Thoracic aorta (tissue), 2 donors: ENCODE results near the gene MAN1A2. TPM values are rescaled to one million over a fixed set of nuclear protein-coding genes. Genes with fewer than 3 reads are reported as not detected.

Experiments
- ATAC-seq: fragments of 150-250 bp; one replicate; pipeline ENCODE4 v1.8.0; 2017; ENCODE audit warnings: low read depth; ENCODE audit not compliant: insufficient number of reproducible peaks, low FRiP score
- DNase-seq: peaks from one replicate; pipeline ENCODE4 v3.0.0-alpha.2; 2020; ENCODE audit warnings: low spot score
- H3K27ac ChIP-seq, 2 donors: fragments of 200-600 bp; sonication (generic); 1 replicate in 1 of 2; 2 replicates in 1 of 2; pipeline ENCODE4 v1.5.1; 2016; ENCODE audit warnings: mild to moderate bottlenecking in 2 of 2, moderate library complexity in 2 of 2
- H3K27me3 ChIP-seq: fragments of 200-600 bp; sonication (generic); replicated peaks from 2 replicates; pipeline ENCODE4 v1.6.0; 2016; ENCODE audit warnings: mild to moderate bottlenecking; ENCODE audit not compliant: insufficient read depth
- H3K36me3 ChIP-seq: fragments of 200-600 bp; sonication (generic); one replicate; pipeline ENCODE4 v1.5.1; 2016
- H3K4me1 ChIP-seq, 2 donors: fragments of 200-600 bp; sonication (generic); 1 replicate in 1 of 2; 2 replicates in 1 of 2; pipeline versions ENCODE4 v1.5.1 to v1.6.0; 2016; ENCODE audit warnings: low read depth in 2 of 2, mild to moderate bottlenecking in 1 of 2; ENCODE audit not compliant: control insufficient read depth in 1 of 2
- H3K4me3 ChIP-seq: fragments of 200-600 bp; sonication (generic); 2 replicates; pipeline ENCODE4 v1.5.1; 2016; ENCODE audit warnings: mild to moderate bottlenecking
- H3K9me3 ChIP-seq: fragments of 200-600 bp; sonication (generic); 2 replicates; pipeline ENCODE4 v1.5.1; 2016
- total RNA-seq, 2 donors: library from RNA; depleted of rRNA; stranded (reverse); fragments of >200 nt; gene quantifications; one replicate each; pipeline versions ENCODE4 v1.1.0 to v1.2.3, GENCODE V29; 2016
- TF ChIP-seq, protein P1 (sequence below): fragments of 200-600 bp; sonication (generic); IDR thresholded peaks from one replicate; pipeline ENCODE4 v1.5.1; 2019; ENCODE audit warnings: antibody characterized with exemption

Gene MAN1A2
- total RNA-seq, 2 donors from 2014 or later = 27.1 to 48.7 TPM

DNA sequence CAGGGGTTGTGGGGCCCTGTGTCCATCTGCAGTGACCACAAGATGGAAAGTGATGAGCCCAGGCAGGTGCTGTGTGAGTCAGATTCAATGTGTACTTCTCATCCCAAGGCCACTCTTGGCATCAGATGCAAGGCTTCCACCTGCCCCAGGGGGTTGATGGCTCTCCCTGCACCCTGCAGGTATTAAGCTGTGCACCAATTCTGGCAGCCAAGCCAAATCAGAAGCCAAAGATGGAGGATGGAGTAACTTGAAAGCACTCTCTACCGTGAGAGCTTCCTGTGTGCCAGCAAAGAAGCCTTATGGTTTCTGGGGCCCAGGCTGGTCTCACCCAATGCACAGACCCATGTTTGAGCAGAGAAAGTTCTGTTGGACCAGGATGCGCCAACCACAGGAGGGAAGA, 194.3 kb downstream of the MAN1A2 start:
- TF ChIP-seq, protein P1, sequence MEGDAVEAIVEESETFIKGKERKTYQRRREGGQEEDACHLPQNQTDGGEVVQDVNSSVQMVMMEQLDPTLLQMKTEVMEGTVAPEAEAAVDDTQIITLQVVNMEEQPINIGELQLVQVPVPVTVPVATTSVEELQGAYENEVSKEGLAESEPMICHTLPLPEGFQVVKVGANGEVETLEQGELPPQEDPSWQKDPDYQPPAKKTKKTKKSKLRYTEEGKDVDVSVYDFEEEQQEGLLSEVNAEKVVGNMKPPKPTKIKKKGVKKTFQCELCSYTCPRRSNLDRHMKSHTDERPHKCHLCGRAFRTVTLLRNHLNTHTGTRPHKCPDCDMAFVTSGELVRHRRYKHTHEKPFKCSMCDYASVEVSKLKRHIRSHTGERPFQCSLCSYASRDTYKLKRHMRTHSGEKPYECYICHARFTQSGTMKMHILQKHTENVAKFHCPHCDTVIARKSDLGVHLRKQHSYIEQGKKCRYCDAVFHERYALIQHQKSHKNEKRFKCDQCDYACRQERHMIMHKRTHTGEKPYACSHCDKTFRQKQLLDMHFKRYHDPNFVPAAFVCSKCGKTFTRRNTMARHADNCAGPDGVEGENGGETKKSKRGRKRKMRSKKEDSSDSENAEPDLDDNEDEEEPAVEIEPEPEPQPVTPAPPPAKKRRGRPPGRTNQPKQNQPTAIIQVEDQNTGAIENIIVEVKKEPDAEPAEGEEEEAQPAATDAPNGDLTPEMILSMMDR = no peak
- ATAC-seq (no peak), DNase-seq (no peak)
- Histone ChIP-seq H3K36me3 (no peaks in the 10 kb centered on the region), H3K27ac (no peak overlapping the region), H3K27me3 (no peaks in the 10 kb centered on the region), H3K9me3 (no peaks in the 10 kb centered on the region), H3K4me3 (no peak overlapping the region), H3K4me1 (peaks cover 0 to 9% of the 10 kb centered on the region in 2 donors)

DNA sequence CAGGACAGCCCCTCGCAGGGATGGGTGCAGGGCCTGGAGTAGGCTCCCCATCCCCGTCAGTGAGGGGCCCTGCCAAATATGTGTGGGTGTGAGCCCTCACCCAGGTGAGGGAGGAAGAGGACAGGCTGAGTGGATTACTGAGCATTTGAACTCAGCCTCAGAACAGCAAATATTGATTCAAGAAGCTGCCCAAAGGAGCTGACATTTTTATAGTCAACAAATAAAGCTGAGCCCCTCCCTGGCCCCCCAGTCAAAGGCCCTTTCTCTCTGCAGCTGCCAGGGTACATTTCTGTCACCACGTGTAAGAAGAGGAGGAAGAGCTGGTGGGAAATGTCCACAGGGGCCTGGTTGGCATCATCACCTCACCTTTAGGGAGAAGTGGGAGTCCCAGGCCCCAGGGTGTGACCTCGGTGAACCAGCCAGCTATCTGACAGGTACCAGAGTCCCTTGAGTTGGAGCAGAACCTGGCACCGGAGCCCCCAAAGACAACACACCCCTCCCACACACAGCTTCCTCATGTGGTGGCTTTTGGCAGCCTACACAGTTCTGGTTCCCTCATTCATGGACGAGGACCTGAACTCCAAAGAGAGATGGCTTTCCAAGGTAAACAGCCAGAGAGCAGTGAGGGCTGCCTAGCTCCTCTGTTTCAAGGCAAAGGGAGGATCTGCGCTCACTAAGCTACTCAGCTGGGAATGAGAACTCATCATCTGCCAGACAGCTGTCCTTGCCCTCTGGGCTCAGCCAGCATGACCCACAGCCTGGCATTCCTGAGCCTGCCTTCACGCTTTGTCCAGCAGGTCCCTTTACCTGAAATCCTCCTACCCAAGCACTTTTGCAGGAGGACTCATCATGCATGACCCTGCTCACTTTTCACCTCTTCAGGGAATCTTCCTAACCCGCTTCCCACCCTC, 195.6 kb downstream of the MAN1A2 start:
- H3K4me1 ChIP-seq = peaks cover 0 to 9% of the 10 kb centered on the region in 2 donors
- no peaks in the 10 kb centered on the region for H3K27me3 ChIP-seq
- no peak overlapping the region for H3K27ac ChIP-seq
- ATAC-seq (no peak), DNase-seq (no peak)
- H3K9me3 ChIP-seq = no peaks in the 10 kb centered on the region
- H3K36me3 ChIP-seq = no peaks in the 10 kb centered on the region
- H3K4me3 ChIP-seq = no peak overlapping the region
- TF ChIP-seq, protein P1 = no peak

DNA sequence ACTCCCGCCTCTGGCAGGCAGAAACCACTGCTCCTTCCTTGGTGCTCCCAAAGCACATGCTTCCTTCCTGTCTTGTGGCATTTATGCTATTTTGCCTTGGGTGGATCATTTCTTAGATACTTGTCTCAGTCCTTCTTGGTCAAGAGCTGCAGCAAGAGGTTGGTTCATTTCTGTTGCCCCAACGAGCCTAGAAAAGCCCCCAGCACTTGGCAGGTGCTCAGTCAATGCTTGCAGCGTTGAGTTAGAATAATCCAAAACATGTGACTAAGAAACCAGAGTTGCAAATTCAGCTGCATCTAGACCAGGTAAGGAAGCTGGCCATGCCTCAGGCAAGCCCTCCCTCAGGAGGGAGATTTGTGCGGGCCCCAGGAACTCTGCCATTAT, 196.2 kb downstream of the MAN1A2 start:
- ATAC-seq (no peak), DNase-seq (no peak)
- Histone ChIP-seq H3K27ac (no peak overlapping the region), H3K9me3 (no peaks in the 10 kb centered on the region), H3K4me1 (peaks cover 0 to 9% of the 10 kb centered on the region in 2 donors), H3K36me3 (no peaks in the 10 kb centered on the region), H3K4me3 (no peak overlapping the region), H3K27me3 (no peaks in the 10 kb centered on the region)
- TF ChIP-seq, protein P1 = no peak

DNA sequence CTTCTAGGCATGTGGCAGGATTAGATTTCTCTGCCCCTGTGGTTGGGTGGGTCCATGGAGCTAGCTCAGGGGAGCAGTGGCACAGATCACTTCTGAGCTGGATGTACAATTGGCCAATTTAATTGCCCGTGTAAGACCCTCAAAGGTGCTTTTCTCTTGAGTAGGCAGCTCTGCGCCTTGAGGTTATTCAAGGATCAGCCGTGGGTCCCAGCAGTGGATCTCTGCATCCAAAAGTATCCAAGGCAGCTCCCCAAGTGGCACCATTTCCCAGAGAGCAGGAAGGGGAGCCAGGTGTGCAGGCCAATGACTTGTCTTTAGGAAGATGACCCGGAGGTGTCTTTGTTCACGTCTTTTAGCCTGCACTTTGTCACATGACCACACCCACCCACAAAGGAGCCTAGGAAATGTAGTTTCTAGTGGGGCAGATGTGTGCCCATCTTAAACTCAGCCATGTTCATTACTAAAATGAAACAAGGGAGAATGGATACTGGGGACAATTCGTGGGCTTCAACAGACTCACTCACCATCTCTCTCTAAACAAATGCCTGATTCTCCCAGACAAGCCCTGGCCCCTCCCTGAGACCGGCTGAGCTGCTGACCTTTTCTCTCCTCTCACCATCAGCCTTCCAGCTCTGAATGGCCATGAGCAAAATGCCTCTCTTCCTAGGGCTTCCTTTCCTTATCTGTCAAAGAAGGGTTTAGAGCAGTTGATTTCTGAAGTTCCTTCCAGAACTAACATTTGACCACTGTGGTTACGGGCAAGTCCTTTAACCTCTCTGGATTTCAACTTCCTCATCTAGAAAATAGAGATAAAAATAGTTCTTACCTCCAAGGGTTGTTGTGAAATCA, 197.2 kb downstream of the MAN1A2 start:
- no peaks in the 10 kb centered on the region for H3K36me3 ChIP-seq
- ATAC-seq (no peak), DNase-seq (no peak)
- H3K9me3 ChIP-seq = no peaks in the 10 kb centered on the region
- no peak overlapping the region for H3K27ac ChIP-seq
- H3K4me1 ChIP-seq = peaks cover under 1 to 10% of the 10 kb centered on the region in 2 donors
- TF ChIP-seq, protein P1 = no peak
- H3K4me3 ChIP-seq = no peak overlapping the region
- no peaks in the 10 kb centered on the region for H3K27me3 ChIP-seq

GRCh38 chr1:117565076-117565556, 197.9 kb downstream of the MAN1A2 start:
- H3K27ac ChIP-seq = no peak overlapping the region
- no peaks in the 10 kb centered on the region for H3K9me3 ChIP-seq

More at GRCh38 chr1:117565076-117565556, 197.9 kb downstream of the MAN1A2 start:
- TF ChIP-seq, protein P1 = no peak
- Histone ChIP-seq H3K4me3 (no peak overlapping the region), H3K36me3 (no peaks in the 10 kb centered on the region), H3K4me1 (peaks cover 5 to 17% of the 10 kb centered on the region in 2 donors), H3K27me3 (no peaks in the 10 kb centered on the region)
- ATAC-seq = no peak
- no peak for DNase-seq
